HG03025 (cell line): Measurements from ENCODE around the gene ASB2.

Experiments used
- ATAC-seq: cut with Tn5 transposase; IDR thresholded peaks from one replicate; pipeline ENCODE4 v1.9.1; 2021; ENCODE audit warnings: mild to moderate bottlenecking, moderate library complexity; ENCODE audit not compliant: unreplicated experiment, low FRiP score

ASB2 gene

DNA sequence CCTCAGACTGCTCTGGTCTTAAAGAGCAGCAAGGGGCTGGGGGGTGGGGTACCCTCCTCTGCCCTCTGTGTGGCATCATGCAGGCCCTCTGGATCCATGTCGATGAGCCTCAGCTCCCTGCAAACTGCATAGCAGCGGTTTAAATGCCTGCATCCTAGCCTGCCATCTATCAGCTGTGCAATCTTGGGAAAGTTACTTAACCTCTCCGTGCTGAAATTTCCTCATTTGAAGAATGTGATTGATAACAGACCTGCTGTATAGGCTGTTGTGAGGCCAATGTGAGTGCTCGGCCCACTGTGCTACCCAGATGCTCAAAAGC is 45.4 kb downstream of the ASB2 start:
- no peak for ATAC-seq

DNA sequence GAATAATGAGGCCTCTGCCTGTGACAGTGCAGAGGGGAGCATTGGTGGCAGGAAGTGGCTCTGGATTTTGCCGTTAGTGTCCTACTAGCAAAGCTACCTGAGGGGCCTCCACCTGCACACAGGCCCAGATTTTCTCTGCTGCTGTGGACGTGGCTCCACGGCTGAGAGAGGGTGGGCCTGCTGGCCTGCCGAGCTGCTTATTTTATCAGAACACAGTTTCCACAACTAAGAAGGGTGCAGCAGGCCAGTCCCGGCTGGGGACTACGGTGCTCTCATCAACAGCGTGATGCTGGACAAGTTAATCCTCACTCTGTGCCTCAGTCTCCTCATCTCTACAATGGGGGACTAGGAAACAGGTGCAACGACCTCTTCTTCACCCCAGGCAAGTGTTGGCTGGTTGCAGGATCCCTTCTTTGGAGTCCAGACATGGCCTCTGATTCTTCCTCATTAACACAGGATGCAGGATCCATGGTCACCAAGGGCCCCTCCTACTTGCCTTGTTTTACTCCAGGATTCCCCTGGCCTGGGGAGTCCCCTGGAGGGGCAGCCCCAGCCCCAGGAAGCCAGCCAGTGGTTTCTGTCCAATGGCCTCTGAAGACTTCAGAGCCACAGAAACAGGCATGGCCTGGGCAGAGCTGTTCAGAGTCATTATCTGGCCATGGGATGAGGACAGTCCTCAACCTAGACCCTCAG is 45.9 kb downstream of the ASB2 start:
- ATAC-seq = no peak

DNA sequence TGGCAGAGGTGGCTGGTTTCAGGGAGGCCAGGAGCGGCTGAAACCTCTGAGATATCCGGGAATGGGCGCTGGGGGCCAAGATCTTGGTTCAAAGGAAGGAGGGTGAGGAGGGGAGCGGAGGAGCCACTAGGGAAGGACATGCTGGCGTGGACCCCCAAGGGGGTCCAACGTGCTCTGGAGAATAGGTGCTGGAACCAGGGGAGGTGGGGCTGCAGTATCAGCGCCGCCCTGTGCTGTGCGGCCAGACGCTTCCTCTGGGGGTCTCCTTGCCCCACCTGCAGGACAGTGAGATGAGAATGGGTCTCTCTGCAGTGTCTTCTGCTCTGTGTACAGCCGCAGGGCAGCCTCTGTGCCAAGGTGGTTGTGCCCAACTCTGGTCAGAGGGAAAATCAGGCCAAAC is 46.7 kb downstream of the ASB2 start:
- no peak for ATAC-seq

DNA sequence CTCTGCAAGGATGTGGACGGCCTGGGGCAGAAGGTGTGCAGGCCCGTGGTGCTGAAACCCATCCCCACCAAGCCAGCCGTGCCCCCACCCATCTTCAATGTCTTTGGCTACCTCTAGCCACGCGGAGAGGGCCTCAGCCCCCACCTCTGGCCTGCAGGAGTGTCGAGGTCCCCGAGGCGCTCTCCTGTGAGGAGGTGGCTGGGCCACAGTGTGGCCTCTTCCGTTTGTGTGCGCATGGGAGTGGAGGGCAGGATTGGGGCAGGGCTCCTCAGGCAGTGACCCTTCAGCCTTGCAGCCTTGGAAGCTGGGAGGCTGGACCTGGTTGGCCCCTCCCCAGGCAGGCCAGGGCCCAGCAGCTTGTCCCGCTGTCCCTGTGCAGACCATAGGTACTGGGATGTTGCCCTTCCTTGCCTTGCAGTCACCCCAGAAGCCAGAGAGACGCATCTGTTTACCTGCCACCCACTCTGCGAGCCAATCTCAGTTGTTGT is 47.3 kb downstream of the ASB2 start:
- ATAC-seq = no peak

DNA sequence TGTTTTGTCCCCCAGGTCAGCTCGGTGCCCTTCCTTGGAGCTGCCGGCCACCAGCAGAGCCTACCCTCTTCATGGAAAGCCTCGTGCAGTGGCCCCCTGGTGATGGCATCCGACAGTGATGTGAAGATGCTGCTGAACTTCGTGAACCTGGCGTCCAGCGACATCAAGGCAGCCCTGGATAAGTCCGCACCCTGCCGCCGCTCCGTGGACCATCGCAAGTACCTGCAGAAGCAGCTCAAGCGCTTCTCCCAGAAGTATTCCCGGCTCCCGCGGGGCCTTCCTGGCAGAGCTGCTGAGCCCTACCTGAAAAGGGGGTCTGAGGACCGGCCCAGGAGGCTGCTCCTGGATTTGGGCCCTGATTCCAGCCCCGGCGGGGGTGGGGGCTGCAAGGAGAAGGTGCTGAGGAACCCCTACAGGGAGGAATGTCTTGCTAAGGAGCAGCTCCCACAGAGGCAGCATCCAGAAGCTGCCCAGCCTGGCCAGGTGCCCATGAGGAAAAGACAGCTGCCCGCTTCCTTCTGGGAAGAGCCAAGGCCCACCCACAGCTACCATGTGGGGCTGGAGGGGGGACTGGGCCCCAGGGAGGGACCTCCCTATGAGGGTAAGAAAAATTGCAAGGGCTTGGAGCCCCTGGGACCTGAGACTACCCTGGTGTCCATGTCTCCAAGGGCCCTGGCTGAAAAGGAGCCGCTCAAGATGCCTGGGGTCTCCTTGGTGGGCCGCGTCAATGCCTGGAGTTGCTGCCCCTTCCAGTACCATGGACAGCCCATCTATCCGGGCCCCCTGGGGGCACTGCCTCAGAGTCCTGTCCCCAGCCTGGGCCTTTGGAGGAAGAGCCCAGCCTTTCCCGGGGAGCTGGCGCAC is 48.0 kb downstream of the ASB2 start:
- ATAC-seq = no peak

DNA sequence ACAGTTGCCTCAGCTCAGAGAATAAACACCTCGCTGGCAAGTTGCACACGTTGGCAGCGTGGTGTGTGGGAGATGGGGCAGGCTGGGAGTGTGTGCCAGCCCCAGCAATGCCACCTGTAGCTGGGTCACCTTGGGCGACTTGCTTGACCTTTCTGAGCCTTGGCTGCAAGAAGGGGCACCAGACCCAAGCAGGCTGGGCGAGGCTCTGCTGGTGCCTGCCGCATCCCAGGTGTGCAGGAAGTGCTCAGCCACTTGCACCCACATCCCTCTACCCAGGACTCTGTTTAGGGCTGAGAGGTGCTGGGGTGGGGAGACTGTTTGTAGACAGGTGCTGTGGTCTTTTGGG is 48.6 kb downstream of the ASB2 start:
- no peak for ATAC-seq

DNA sequence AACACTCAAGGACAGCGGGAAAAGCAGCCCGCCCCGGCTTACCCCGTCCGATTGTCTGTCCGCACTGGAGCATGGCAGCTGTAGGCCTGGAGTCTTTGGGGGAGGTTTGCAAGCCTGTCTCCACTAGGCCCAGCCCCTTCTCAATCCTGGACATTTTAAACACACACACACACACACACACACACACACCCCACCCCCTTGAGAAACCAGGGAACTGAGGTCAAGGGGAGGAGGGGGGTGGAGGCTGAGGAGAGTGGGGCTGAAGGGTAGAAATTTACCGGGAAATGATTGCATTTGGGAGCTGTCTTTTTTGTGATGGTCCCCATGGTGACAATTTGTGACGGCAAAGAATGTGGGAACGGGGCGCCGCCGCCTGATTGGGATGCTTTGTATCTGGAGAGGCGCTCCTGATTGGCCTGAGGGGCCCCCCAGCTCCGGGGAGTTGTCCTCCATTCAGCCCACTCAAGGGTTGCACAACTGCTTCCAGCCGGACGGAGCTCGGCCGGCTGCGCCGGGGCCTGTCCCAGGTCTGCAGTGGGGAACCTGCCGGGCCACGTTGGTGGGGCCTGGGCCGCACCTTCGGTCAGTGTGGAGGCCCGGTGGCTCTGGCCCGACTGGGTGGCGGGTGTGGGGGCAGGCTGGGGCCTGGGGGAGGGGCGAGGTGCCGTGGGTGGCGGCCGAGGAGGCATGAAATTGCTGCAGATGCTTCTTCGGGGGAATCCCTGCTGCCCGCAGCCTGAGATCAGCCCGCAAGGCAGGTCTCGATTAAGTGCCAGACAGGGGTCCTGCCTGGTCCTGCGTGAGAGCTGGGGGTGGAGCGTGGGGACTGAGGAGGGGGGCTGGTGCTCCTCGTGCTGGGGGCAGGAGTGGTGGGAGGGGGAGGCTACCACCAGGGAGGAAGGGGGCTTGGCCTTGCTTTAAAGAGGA is 49.2 kb downstream of the ASB2 start, which contains the start of gene FAM181A:
Gene FAM181A, plus strand, starts transcription at position 472 of the 927 bp plus-strand sequence. CDS start 942 bp downstream, outside the sequence.
- no peak for ATAC-seq

DNA sequence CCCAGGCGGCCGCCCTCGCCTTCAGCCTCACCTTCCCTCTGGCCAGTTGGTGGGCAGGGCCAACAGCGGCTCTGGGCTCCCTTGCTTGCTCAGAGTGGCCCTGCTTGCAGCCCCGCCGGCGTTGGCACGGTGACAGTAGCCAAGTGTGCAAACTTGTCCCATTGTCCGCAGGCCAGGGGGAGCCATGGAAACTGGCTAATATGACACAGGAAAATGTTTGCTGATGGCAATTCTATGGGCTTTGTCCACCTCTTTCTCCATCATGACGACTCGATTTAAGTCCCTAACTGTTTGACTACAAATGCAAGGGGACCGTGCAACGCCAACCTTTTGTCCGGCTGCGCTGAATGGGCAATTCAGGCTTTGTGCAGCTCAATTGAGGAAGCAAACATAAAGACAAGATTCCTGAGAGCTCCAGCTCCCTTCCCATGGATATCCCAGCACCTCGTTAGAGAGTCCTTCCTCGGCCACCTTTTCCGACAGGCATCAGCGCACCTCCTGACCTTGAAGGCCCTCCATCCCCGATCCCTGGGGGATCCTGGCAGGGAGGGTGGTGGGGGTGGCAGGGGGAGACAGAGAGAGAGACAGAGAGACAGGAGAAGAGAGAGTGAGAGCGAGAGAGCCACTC is 50.0 kb downstream of the ASB2 start:
- ATAC-seq = no peak

DNA sequence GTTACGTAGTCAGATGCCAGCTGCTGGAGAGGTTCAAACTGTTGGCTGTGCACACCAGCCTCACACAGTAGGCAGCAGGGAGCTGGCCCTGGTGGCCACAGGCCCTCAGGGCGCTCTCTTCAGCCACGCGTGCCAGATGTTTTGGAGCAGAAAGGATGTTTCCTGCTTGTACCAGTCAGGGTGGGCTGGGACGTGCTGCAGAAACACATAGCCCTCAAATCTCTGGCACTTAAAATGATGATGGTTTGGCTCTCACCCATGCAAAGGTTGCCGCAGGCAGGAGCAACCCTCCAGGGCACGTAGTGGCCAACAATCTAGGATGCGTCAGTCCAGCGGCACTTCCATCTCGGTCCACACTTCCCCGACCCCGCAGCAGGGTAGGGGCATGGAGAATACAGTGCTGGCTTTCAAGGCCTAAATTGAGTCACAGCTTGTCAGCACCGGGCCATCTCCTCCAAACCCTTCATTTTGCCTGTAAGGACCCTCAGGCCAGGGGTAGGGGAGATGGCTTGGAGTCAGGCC is 50.9 kb downstream of the ASB2 start:
- ATAC-seq = no peak

DNA sequence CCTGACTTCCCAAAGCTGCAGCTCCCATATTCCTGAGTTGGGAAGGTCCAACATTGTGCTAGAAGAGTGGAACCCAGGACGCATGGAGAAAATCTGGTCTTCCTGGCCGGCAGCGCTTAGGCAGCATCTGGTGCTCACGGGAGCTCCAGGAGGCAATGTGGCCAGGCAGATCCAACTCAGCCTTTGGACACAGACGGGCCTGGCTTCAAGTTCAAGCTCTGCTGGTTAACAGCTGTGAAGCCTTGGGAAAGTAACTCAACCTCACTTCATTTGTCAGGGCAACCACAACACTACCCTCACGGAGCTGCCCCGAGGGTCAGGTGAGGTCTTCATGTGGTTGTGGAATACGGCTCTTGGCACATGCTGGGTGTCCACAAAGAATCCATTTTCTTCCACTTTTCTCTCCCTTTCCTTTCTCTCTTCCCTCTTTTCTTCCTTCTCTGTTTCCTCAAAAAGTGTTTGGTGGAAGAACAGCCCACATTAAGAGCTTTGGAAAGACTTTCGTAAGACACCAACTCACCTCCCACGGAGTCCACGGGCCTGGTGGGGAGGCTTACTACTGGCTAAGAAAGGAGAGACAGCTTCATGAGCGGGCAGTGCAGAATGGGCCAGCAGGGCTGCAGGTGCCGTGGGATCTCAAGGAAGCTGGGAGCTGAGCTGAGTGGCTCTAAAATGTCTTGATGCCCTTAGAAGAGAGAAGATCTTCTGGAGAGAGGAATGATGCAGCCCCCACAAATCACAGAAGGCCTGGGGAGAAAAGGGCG is 51.6 kb downstream of the ASB2 start:
- no peak for ATAC-seq

DNA sequence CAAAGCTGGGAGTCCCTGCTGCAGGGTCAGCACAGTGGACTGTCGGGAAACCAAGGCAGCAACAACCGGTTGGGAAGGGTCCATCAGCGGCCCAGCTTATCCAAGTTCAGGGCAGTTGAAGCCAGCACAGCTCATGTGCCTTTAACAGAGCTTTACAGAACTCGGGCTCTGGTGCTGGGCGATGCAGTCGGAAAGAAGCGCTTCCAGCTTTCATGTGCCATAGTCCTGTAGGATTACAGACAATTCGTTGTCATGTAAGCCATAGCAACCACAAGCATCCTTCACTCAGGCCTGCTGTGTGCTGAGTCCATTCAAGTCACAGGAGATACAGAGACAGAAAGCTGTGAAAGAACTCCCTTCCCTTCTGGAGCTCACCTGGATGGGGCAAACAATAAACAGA is 52.7 kb downstream of the ASB2 start:
- no peak for ATAC-seq

DNA sequence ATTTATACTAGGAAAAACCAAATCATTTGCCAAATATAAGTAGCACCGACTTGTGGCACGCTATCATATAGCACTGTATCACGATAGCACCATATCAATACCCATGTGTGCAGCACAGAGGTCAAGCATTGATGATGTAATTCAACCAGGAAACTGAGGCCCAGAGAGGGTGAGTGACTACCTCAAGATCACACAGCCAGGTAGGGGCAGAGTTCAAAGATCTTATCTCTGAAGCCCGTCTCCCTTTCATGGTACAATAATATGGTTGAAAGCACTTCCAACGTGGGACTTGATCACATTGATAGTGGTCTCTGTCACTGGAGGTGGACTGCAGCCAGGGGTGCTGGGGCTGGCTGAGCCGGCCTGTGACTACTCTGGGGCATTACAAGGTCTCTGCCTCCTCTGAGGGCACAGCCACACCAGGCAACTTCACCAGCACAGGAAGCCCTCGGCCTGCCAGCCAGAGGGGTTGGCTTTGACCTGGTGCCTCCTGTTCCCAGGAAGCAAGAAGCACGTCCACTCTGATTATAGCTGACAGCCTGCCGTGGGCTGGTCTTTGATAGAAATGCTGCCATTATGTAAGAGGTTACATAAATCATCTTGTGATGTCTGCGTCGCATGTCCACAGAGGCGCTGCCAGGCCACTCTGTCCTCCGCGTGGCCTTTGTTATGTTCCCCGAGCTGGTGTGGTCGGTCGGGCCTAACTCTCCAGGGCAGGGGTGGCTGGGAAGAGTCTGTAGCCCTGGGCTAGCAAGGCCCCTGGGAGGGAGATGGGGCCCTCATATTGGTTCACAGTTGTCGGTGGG is 55.2 kb downstream of the ASB2 start:
- no peak for ATAC-seq

DNA sequence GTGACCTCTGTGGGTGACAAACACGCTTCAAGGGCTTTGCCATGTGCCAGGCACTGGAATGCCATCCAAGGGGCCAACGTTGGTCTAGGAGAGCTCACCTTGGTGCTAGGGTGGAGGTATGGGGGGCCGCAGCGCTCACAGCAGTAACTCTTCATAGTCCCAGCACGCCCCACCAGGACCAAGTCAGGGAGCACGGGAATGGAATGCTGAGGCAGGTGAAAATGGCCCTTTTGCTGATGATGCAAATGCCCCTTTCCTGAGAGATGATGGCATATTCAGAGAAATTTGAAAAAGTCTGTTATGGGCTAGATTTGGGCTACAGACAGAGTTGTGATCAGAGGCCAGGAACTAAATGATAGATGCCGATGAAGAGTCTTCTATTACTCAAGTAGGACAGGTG is 59.2 kb downstream of the ASB2 start:
- ATAC-seq = no peak

DNA sequence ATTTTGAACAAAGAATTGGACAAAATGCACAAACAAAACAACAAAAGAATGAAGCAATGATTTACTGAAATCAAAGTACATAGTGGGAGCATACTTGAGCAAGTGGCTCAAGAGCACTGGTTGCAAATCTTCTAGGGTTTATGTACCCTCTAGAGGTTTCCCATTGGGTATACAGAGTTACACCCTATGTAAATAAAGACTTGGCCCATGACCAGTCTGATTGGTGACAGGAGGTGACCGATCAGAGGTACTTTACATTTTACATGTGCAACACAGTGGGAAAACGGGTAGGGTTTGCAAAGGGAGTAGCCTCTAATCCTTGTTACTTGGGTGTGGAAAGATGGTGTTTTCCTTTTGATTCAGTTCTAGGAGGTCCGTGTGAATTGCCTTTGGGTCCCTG is 59.9 kb downstream of the ASB2 start:
- no peak for ATAC-seq

DNA sequence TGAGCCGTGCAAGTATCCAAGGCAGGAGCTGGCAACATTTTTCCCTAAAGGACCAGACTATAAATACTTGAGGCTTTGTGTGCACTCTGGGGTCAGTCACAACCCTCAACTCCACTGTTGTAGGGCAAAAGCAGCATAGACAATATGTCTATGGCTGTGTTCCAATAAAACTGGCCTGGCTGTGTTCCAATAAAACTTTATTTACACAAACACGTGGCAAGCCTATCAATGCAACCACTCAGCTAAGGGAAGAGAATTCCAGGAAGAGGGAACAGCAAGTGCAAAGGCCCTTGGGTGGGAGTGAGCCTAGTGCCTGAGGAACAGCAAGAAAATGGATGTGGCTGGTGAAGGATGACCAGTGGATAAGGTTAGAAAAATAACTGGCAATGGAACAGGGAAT is 60.6 kb downstream of the ASB2 start:
- no peak for ATAC-seq

DNA sequence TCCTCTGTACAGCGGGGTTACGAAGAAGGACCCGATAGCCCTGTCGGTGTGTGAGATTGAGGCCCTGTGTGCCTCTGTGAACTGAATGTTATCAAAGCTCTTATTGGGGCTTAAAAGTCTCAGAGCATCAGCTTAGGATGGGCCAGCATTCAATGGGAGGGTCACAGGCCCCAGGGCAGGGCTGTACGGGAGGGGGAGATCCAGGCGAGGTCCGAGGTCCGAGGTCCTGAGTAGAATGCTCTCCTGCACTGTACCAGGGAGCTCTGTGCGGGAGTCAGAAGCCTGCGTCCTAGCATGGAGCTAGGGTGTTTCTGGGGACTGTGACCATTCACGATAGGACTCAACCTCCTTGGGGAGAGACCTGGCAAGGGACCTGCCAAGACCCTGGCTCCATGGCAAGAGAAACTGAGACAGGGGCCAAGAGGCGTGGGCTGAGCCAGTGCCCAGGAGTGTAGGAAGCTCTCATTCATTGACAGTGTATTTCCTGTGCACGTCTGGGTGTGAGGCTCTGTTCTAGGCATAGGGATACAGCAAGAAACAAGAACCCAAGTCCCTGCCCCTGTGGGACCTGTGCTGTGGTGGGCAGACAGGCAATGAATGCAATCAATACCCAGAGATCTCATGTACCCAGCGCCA is 61.2 kb downstream of the ASB2 start:
- ATAC-seq = no peak

DNA sequence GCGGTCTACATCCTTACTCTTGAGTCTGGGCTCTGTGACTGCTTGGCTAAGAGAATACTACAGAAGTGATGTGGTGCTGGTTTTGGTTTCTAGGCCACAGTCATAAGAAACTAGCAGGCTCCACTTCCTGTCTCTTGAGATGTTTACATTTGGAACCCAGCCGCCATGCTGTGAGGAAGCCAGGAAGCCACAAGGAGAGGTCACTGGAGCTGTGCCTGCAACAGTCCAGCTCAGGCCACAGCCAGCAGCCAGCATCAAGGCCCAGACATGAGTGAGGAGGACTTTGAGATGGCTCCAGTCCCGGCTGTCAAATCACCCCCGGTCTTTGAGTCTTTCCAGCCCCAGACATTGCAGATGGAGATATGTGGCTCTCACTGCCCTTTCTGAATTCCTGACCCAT is 62.1 kb downstream of the ASB2 start:
- no peak for ATAC-seq

DNA sequence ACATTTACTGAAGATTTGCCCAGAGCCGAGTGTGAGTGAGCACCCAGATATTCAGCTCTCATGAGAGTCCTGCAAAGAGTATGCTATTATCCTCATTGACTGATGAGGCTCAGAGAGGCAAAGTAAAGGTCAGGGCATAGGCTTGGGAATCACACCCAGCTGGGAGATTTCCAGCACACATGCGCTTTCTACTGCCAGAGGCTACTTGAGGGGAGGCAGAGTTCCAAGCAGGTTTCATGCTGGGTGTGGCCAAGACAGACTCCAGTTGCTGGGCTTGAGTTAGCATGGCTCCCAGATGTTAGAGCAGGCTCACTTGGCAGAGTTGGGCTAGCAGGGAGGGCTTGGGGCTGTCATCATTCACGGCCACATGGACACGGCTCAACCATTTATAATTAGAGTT is 63.6 kb downstream of the ASB2 start:
- ATAC-seq = no peak
